Heart left ventricle (tissue), 16 donors: Measurements from ENCODE around the gene GNB5. TPM values are rescaled to one million over a fixed set of nuclear protein-coding genes. Genes with fewer than 3 reads are reported as not detected.

Experiments
- ATAC-seq, 4 donors: fragments of 200-7000 bp; cut with Tn5 transposase; one replicate each; pipeline ENCODE4 v1.9.1; 2020 to 2022; ENCODE audit warnings: moderate library complexity in 4 of 4, mild to moderate bottlenecking in 3 of 4, moderate number of reproducible peaks in 1 of 4
- DNase-seq, 5 donors: peaks; one replicate each; pipeline ENCODE4 v3.0.0-alpha.2; 2020
- H3K27ac ChIP-seq, 12 donors: fragments of 200-600 bp; sonication (generic) in 4 of 12; one replicate each; pipeline versions ENCODE4 v1.5.0 to v1.8.0; 2016 to 2022; ENCODE audit warnings: mild to moderate bottlenecking in 2 of 12
- H3K27me3 ChIP-seq, 9 donors: fragments of 200-600 bp; sonication (generic) in 2 of 9; one replicate each; pipeline versions ENCODE4 v1.5.1 to v1.8.0; 2016 to 2022; ENCODE audit warnings: mild to moderate bottlenecking in 3 of 9
- H3K36me3 ChIP-seq, 9 donors: fragments of 200-600 bp; sonication (generic) in 2 of 9; one replicate each; pipeline versions ENCODE4 v1.5.0 to v1.8.0; 2018 to 2022; ENCODE audit warnings: mild to moderate bottlenecking in 2 of 9
- H3K4me1 ChIP-seq, 12 donors: fragments of 200-600 bp; sonication (generic) in 4 of 12; one replicate each; pipeline versions ENCODE4 v1.5.0 to v1.8.0; 2016 to 2022; ENCODE audit warnings: mild to moderate bottlenecking in 3 of 12
- H3K4me3 ChIP-seq, 12 donors: fragments of 200-600 bp; sonication (generic) in 4 of 12; one replicate each; pipeline versions ENCODE4 v1.5.0 to v1.8.0; 2017 to 2022; ENCODE audit warnings: mild to moderate bottlenecking in 9 of 12, moderate library complexity in 4 of 12
- H3K9me3 ChIP-seq, 12 donors: fragments of 200-600 bp; sonication (generic) in 4 of 12; one replicate each; pipeline versions ENCODE4 v1.5.0 to v1.8.0; 2016 to 2022; ENCODE audit warnings: mild to moderate bottlenecking in 1 of 12
- POLR2A ChIP-seq, 2 donors: fragments of 450-650 bp; IDR thresholded peaks; one replicate each; pipeline ENCODE4 v1.6.1; 2017; ENCODE audit warnings: antibody characterized with exemption in 2 of 2, mild to moderate bottlenecking in 2 of 2, moderate library complexity in 2 of 2
- WGBS, 4 donors: extraction: QIAGEN DNeasy Blood & Tissue Kit in 2 of 4; methylation state at CpG; one replicate each; pipeline versions ENCODE4 v1.1.5 to v1.1.7; 2013 to 2018; 5-methylcytosine and 5-hydroxymethylcytosine counted together
- intact Hi-C, 10 donors: fragments of 100-400 bp; cut with DNase I; formaldehyde crosslinking; loops; one replicate each; pipeline versions ENCODE4 v1.11.1 to v1.14.2; 2022
- polyA plus RNA-seq, 2 donors: library from polyadenylated mRNA; stranded (reverse); fragments of 200-250 nt; gene quantifications; one replicate each; pipeline ENCODE4 v1.2.3, GENCODE V29; 2013
- total RNA-seq, 9 donors: library from RNA; depleted of rRNA in 2 of 9; stranded (reverse); fragments of >200 nt in 2 of 9; fragmentation: NEBNext Ultra II Directional in 3 of 9; extraction: Animal tissue kit (Norgen Biotek cat#: 25700) in 3 of 9; gene quantifications; one replicate each; pipeline versions ENCODE4 v1.1.0 to v1.2.4, GENCODE V29; 2016 to 2023
- TF ChIP-seq, protein P1 (sequence below), 12 donors: fragments of 200-600 bp; sonication (generic) in 4 of 12; IDR thresholded peaks; one replicate each; pipeline versions ENCODE4 v1.5.0 to v1.8.0; 2018 to 2022; ENCODE audit warnings: antibody characterized with exemption in 12 of 12, mild to moderate bottlenecking in 5 of 12
- donor health status: ischemic (EF 13 %, LVEDD 7.1; RV severe dilation, severe dysfunction).
- donor health status: healthy with polysubstance abuse.
- donor health status: DM: no; HTN: yes; CAD: no.
- donor health status: DM: no; HTN: no; CAD: no.
- donor health status: ischemic (EF 25% LVEDD 6.9; RV normal size, moderate dysfunction).
- donor health status: ischemic (EF 25% LVEDD 5.7; RV mildly dilated, moderate dysfunction).
- donor health status: healthy.
- donor health status: DM: yes; HTN: yes; CAD: no.
- donor health status: ischemic (EF 35%, LVEDD 5.7; RV mildly dilated, moderate dysfunction).
- donor health status: nonischemic (EF 11% LVEDD 7.7; RV severe dilation, severe dysfunction).
- donor health status: DM: yes; HTN: yes; CAD: no.
- donor health status: PGD.
- donor health status: ischemic (EF 29% LVEDD 5.4; RV normal size, mild dysfunction).
- donor health status: nonischemic (EF 23%, LVEDD 6.1; RV moderate dilation, normal function).

Gene GNB5
- total and polyA plus RNA-seq, 11 donors, result 4.2 to 12.4 (median 7.7) TPM

DNA sequence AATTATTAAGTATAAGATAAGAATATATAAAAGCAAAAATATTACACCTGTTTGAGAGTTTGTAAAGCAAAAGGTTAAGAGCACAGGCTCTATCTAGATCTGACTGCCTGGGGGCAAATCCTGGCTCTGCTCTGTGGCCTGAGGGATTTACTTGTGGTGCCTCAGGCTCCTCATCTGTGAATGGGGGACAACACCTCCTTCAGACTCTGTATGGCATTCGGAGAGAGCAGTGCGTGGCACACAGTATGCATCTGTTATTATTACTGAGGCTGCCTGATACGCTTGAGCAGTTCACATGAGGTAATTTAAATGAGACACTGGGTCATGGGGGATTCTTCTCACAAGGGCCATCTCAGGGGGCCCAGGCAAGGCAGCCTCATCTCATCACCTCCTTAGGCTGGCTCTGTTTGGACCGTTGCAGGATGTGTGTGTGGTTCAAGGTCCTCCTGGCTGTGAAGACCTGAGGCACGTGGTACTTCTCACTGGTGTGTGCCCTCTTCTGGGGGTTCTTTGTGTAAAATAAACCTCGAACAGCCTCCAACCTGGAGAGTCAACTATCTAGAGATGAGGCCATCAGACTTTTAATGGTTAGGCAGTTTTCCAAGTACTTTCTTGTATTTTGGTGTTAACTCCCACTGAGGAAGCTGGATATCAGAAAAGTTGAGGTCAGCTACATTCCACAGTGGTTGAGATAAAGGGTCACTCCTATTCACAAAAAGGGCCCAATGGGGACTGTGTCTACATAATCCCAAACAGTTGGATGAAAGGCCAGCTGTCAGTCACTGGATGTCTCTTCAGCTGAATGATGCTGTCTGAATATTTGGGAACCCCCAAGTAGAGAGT lies 9.0 kb downstream of the GNB5 start:
- H3K27ac ChIP-seq, result no peak overlapping the region
- TF ChIP-seq, protein P1, sequence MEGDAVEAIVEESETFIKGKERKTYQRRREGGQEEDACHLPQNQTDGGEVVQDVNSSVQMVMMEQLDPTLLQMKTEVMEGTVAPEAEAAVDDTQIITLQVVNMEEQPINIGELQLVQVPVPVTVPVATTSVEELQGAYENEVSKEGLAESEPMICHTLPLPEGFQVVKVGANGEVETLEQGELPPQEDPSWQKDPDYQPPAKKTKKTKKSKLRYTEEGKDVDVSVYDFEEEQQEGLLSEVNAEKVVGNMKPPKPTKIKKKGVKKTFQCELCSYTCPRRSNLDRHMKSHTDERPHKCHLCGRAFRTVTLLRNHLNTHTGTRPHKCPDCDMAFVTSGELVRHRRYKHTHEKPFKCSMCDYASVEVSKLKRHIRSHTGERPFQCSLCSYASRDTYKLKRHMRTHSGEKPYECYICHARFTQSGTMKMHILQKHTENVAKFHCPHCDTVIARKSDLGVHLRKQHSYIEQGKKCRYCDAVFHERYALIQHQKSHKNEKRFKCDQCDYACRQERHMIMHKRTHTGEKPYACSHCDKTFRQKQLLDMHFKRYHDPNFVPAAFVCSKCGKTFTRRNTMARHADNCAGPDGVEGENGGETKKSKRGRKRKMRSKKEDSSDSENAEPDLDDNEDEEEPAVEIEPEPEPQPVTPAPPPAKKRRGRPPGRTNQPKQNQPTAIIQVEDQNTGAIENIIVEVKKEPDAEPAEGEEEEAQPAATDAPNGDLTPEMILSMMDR (IDR thresholded peaks at IDR 0.05), result no peak
- no peak for TF ChIP-seq POLR2A (IDR thresholded peaks at IDR 0.05)
- 71 to 88% (median 85%) methylated on average over 5 to 6 of the region's 6 CpGs for WGBS, 4 donors
- no peak overlapping the region for H3K4me3 ChIP-seq
- H3K9me3 ChIP-seq, result no peaks in the 10 kb centered on the region
- intact Hi-C loops, result no loop called here
- no peaks in the 10 kb centered on the region for H3K27me3 ChIP-seq
- no peaks in the 10 kb centered on the region for H3K36me3 ChIP-seq
- H3K4me1 ChIP-seq, result peaks cover 0 to 17% (median 8%) of the 10 kb centered on the region in 12 donors
- no peak for ATAC-seq
- DNase-seq, result no peak

DNA sequence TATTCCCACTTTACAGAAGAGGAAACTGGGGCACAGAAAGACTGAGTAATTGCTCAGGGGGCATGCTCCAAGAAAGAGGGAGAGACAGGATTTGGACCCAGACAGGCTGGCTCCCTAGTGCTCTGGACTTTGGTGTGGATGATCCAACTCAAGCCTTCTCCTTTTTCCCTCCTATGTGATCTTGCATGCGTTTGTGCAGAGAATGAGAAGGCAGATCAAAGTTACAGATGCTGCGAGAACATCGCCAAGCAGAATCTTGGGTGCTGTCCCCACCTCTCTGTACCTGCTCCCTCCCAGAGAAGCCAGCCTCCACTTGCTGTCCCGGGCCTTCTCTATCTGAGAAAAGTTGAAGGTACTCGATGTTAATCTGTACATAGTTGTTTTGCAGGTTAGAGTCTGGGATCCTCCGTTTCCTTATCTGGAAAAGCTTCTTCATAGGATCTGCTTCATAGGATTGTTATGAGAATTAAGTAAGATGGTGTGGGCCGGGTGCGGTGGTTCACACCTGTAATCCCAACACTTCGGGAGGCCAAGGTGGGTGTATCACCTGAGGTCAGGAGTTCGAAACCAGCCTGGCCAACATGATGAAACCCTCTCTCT lies 10.2 kb downstream of the GNB5 start:
- ATAC-seq, result no peak
- 81 to 86% (median 85%) methylated on average over 10 of the region's 10 CpGs for WGBS, 4 donors
- intact Hi-C loops, result no loop called here
- DNase-seq, result no peak
- no peaks in the 10 kb centered on the region for H3K27me3 ChIP-seq
- H3K4me3 ChIP-seq, result peak overlapping the region in 4 of 12 donors; percentile 80 to 93 (median 82)
- H3K27ac ChIP-seq, result peak overlapping the region in 1 of 12 donors; percentile 84
- H3K36me3 ChIP-seq, result no peaks in the 10 kb centered on the region
- H3K9me3 ChIP-seq, result no peaks in the 10 kb centered on the region
- H3K4me1 ChIP-seq, result peaks cover 0 to 17% (median 8%) of the 10 kb centered on the region in 12 donors
- TF ChIP-seq, protein P1 (IDR thresholded peaks at IDR 0.05), result no peak
- no peak for TF ChIP-seq POLR2A (IDR thresholded peaks at IDR 0.05)

DNA sequence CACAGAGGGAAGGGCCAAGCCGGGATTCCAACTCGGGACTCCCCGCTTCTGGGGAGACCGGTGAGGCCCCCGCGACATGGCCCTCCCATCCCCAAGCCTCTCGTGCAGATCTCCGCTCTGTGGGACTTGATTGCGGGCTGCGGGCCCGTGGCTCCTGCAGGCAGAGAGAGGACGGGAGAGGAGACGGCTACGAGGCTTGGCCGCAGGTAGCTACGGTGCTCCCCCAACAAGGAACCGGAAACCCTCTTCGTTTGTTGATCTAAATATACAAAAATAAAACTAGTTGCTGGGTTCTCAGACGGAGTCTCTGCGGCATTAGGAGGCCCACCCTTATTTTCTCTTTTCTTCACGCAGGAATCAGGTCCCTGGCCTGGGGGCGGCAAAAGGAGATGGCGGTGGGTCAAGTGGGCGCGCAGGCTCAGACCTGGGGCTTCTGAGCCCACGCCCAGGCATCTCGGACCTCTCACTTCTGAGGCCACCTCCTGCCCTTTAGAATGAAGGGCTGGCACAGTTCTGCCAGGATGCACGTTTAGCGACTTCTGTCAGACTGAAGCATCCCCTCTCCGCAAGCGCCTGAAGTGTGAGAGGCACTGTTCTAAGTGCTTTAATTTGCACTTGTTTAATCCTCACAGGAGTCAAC lies 10.9 kb downstream of the GNB5 start:
- 5 to 10% (median 9%) methylated on average over 11 to 31 of the region's 31 CpGs for WGBS, 4 donors
- H3K4me1 ChIP-seq, result peaks cover 0 to 17% (median 8%) of the 10 kb centered on the region in 12 donors
- intact Hi-C loops, result no loop called here
- H3K27me3 ChIP-seq, result no peaks in the 10 kb centered on the region
- ATAC-seq (peak in 3 of 4 donors; percentile 6 to 23 (median 19)), DNase-seq (no peak)
- H3K9me3 ChIP-seq, result no peaks in the 10 kb centered on the region
- peak overlapping the region in 10 of 12 donors; percentile 45 to 89 (median 74) for H3K27ac ChIP-seq
- H3K4me3 ChIP-seq, result peak overlapping the region; percentile 61 to 93 (median 74)
- H3K36me3 ChIP-seq, result no peaks in the 10 kb centered on the region
- TF ChIP-seq, protein P1 (IDR thresholded peaks at IDR 0.05), result no peak
- no peak for TF ChIP-seq POLR2A (IDR thresholded peaks at IDR 0.05)
